Osteocyte (in vitro differentiated cells): Measurements from ENCODE around the gene NCAPH2. TPM values are rescaled to one million over a fixed set of nuclear protein-coding genes. Genes with fewer than 3 reads are reported as not detected.

ENCODE experiments used
- DNase-seq: peaks from one replicate; pipeline ENCODE4 v3.0.0; 2021; ENCODE audit warnings: mixed read lengths; ENCODE audit not compliant: unreplicated experiment; ENCODE audit errors: extremely low spot score
- H3K27ac Mint-ChIP-seq: one replicate; pipeline ENCODE4 v1.8.0; 2021; ENCODE audit warnings: mild to moderate bottlenecking, mixed read lengths; ENCODE audit not compliant: unreplicated experiment
- H3K27me3 Mint-ChIP-seq: one replicate; pipeline ENCODE4 v1.8.0; 2021; ENCODE audit warnings: mixed read lengths; ENCODE audit not compliant: unreplicated experiment
- H3K36me3 Mint-ChIP-seq: one replicate; pipeline ENCODE4 v1.8.0; 2021; ENCODE audit warnings: mixed read lengths; ENCODE audit not compliant: unreplicated experiment
- H3K4me1 Mint-ChIP-seq: one replicate; pipeline ENCODE4 v1.8.0; 2021; ENCODE audit warnings: mixed read lengths; ENCODE audit not compliant: unreplicated experiment
- H3K4me3 Mint-ChIP-seq: one replicate; pipeline ENCODE4 v1.8.0; 2021; ENCODE audit warnings: mild to moderate bottlenecking, moderate library complexity, mixed read lengths; ENCODE audit not compliant: unreplicated experiment
- H3K9me3 Mint-ChIP-seq: one replicate; pipeline ENCODE4 v1.8.0; 2021; ENCODE audit warnings: mixed read lengths; ENCODE audit not compliant: unreplicated experiment
- CTCF ChIP-seq: fragments of 200-600 bp; sonication (generic); IDR thresholded peaks from 2 replicates; pipeline ENCODE4 v1.5.0; 2021; ENCODE audit warnings: antibody characterized with exemption, mild to moderate bottlenecking, moderate library complexity
- total RNA-seq: library from RNA; stranded (reverse); gene quantifications from 2 replicates; pipeline ENCODE4 v1.2.1, GENCODE V29; 2021

The NCAPH2 gene
- total RNA-seq, 1 donor from 2014 or later = 47.0 TPM

GRCh38 chr22:50497093-50497492, 10.9 kb upstream of the NCAPH2 start:
- Mint-ChIP-seq H3K9me3 (no peaks in the 10 kb centered on the region), H3K27me3 (peaks cover 3% of the 10 kb centered on the region), H3K4me1 (no peaks in the 10 kb centered on the region), H3K27ac (no peak overlapping the region), H3K4me3 (no peak overlapping the region), H3K36me3 (peaks cover 1% of the 10 kb centered on the region)
- DNase-seq = no peak
- no peak for TF ChIP-seq CTCF

- Mint-ChIP-seq H3K36me3 (peaks cover 1% of the 10 kb centered on the region), H3K4me1 (no peaks in the 10 kb centered on the region), H3K27ac (no peak overlapping the region), H3K9me3 (no peaks in the 10 kb centered on the region), H3K4me3 (no peak overlapping the region), H3K27me3 (peaks cover 3% of the 10 kb centered on the region)
- no peak for DNase-seq
- peak; percentile 62 for TF ChIP-seq CTCF
Measured at GRCh38 chr22:50498322-50498890, 9.6 kb upstream of the NCAPH2 start.

- DNase-seq = no peak
- TF ChIP-seq CTCF = no peak
- H3K27me3 Mint-ChIP-seq = peaks cover 3% of the 10 kb centered on the region
- H3K4me3 Mint-ChIP-seq = no peak overlapping the region
- no peaks in the 10 kb centered on the region for H3K4me1 Mint-ChIP-seq
- H3K27ac Mint-ChIP-seq = no peak overlapping the region
- H3K9me3 Mint-ChIP-seq = no peaks in the 10 kb centered on the region
- peaks cover 1% of the 10 kb centered on the region for H3K36me3 Mint-ChIP-seq
Measured at GRCh38 chr22:50500452-50500851, 7.6 kb upstream of the NCAPH2 start.

- peaks cover 6% of the 10 kb centered on the region for H3K4me1 Mint-ChIP-seq
- no peak overlapping the region for H3K27ac Mint-ChIP-seq
- H3K36me3 Mint-ChIP-seq = peaks cover 1% of the 10 kb centered on the region
- peaks cover 1% of the 10 kb centered on the region for H3K27me3 Mint-ChIP-seq
- H3K4me3 Mint-ChIP-seq = no peak overlapping the region
- DNase-seq = no peak
- no peaks in the 10 kb centered on the region for H3K9me3 Mint-ChIP-seq
- TF ChIP-seq CTCF = no peak
Measured at GRCh38 chr22:50502096-50502495, 5.9 kb upstream of the NCAPH2 start.

GRCh38 chr22:50502628-50503474, 5.2 kb upstream of the NCAPH2 start:
- no peak for TF ChIP-seq CTCF
- no peak for DNase-seq
- no peaks in the 10 kb centered on the region for H3K27me3 Mint-ChIP-seq
- no peaks in the 10 kb centered on the region for H3K9me3 Mint-ChIP-seq
- H3K4me3 Mint-ChIP-seq = no peak overlapping the region
- peaks cover 1% of the 10 kb centered on the region for H3K36me3 Mint-ChIP-seq
- H3K4me1 Mint-ChIP-seq = peaks cover 6% of the 10 kb centered on the region
- no peak overlapping the region for H3K27ac Mint-ChIP-seq
